Lower lobe of right lung (tissue), 2 donors: ENCODE data around the gene OR14A16. TPM values are rescaled to one million over a fixed set of nuclear protein-coding genes. Genes with fewer than 3 reads are reported as not detected.

Source experiments
- ATAC-seq, 2 donors: fragments of 200-7000 bp; cut with Tn5 transposase; one replicate each; pipeline ENCODE4 v1.9.1; 2020 to 2022; ENCODE audit warnings: mild to moderate bottlenecking in 2 of 2, moderate library complexity in 2 of 2
- DNase-seq: peaks from one replicate; pipeline ENCODE4 v3.0.0-alpha.2; 2020
- H3K27ac ChIP-seq: fragments of 200-600 bp; one replicate; pipeline ENCODE4 v1.8.0; 2022
- H3K27me3 ChIP-seq: fragments of 200-600 bp; one replicate; pipeline ENCODE4 v1.8.0; 2022; ENCODE audit warnings: low read depth
- H3K36me3 ChIP-seq: fragments of 200-600 bp; one replicate; pipeline ENCODE4 v1.8.0; 2022; ENCODE audit warnings: mild to moderate bottlenecking
- H3K4me1 ChIP-seq: fragments of 200-600 bp; one replicate; pipeline ENCODE4 v1.8.0; 2022
- H3K4me3 ChIP-seq: fragments of 200-600 bp; one replicate; pipeline ENCODE4 v1.8.0; 2022; ENCODE audit warnings: mild to moderate bottlenecking
- H3K9me3 ChIP-seq: fragments of 200-600 bp; one replicate; pipeline ENCODE4 v1.8.0; 2022
- intact Hi-C: fragments of 100-400 bp; cut with DNase I; formaldehyde crosslinking; loops from one replicate; pipeline ENCODE4 v1.11.0; 2022
- total RNA-seq: library from RNA; stranded (reverse); fragmentation: NEBNext Ultra II Directional; extraction: Animal tissue kit (Norgen Biotek cat#: 25700); gene quantifications from one replicate; pipeline ENCODE4 v1.2.1, GENCODE V29; 2021
- TF ChIP-seq, protein P1 (sequence below): fragments of 200-600 bp; IDR thresholded peaks from one replicate; pipeline ENCODE4 v1.8.0; 2022; ENCODE audit warnings: antibody characterized with exemption, mild to moderate bottlenecking
- donor health status: DM: no; HTN: yes; CAD: no; lungs with severe emphysema.

Gene OR14A16
- total RNA-seq, 1 donor from 2014 or later = not detected

- H3K36me3 ChIP-seq = no peaks in the 10 kb centered on the region
- H3K4me3 ChIP-seq = peak within 1 kb of the TSS; percentile 53
- peaks cover 17% of the 10 kb centered on the region for H3K27me3 ChIP-seq
- ATAC-seq (peak; percentile 65 to 71), DNase-seq (peak; percentile 51)
- H3K4me1 ChIP-seq = no peaks in the 10 kb centered on the region
- TF ChIP-seq, protein P1, sequence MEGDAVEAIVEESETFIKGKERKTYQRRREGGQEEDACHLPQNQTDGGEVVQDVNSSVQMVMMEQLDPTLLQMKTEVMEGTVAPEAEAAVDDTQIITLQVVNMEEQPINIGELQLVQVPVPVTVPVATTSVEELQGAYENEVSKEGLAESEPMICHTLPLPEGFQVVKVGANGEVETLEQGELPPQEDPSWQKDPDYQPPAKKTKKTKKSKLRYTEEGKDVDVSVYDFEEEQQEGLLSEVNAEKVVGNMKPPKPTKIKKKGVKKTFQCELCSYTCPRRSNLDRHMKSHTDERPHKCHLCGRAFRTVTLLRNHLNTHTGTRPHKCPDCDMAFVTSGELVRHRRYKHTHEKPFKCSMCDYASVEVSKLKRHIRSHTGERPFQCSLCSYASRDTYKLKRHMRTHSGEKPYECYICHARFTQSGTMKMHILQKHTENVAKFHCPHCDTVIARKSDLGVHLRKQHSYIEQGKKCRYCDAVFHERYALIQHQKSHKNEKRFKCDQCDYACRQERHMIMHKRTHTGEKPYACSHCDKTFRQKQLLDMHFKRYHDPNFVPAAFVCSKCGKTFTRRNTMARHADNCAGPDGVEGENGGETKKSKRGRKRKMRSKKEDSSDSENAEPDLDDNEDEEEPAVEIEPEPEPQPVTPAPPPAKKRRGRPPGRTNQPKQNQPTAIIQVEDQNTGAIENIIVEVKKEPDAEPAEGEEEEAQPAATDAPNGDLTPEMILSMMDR = peak; percentile 12
- H3K27ac ChIP-seq = no peak within 1 kb of the TSS
- intact Hi-C loops = no loop called here
- no peaks in the 10 kb centered on the region for H3K9me3 ChIP-seq
These were observed 33.4 kb upstream of the OR14A16 start, which contains the start of gene TRIM58 for GRCh38 chr1:247857069-247857984. Gene TRIM58, plus strand, starts transcription at chr1:247857187. Its CDS starts 60 bp downstream, at chr1:247857247.

GRCh38 chr1:247855911-247856310, 32.0 kb upstream of the OR14A16 start:
- no peak overlapping the region for H3K27ac ChIP-seq
- no peaks in the 10 kb centered on the region for H3K36me3 ChIP-seq
- no peaks in the 10 kb centered on the region for H3K4me1 ChIP-seq
- ATAC-seq (no peak), DNase-seq (no peak)
- TF ChIP-seq, protein P1 = no peak
- intact Hi-C loops = no loop called here
- H3K27me3 ChIP-seq = peaks cover 17% of the 10 kb centered on the region
- H3K4me3 ChIP-seq = no peak overlapping the region
- H3K9me3 ChIP-seq = no peaks in the 10 kb centered on the region

DNA sequence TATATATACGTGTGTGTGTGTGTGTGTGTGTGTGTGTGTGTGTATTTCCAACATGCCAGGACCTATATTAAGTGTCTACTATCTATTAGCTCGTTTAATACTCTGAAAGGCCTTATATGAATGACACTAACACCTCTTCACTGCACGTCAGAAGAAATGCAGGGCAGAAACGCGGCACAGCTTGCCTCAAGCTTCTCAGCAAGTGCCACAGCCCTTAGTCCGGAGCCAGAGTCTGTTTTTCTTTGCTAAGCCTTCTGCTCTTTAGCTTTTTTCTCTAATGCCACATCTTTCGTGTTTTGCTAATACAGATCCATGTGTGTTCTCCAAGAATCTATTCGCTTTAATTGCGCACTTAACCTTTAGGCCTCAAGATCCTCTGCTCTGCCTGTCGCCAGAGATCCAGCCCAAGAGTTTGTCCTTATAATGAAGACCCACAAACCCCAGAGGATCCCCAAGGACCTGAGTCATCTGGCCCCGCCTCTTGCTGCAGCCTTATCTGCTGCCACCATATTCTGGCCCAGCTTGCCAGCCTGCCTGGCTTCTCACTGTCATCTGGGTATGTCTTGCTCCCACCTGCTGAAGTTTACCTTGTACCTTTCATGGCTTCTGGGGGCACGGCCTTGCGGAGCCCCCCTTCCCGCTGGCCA, 31.1 kb upstream of the OR14A16 start:
- Histone ChIP-seq H3K27ac (no peak overlapping the region), H3K36me3 (no peaks in the 10 kb centered on the region), H3K4me3 (no peak overlapping the region), H3K9me3 (no peaks in the 10 kb centered on the region), H3K27me3 (peaks cover 17% of the 10 kb centered on the region), H3K4me1 (no peaks in the 10 kb centered on the region)
- ATAC-seq (no peak), DNase-seq (no peak)
- TF ChIP-seq, protein P1 = no peak
- intact Hi-C loops = no loop called here

DNA sequence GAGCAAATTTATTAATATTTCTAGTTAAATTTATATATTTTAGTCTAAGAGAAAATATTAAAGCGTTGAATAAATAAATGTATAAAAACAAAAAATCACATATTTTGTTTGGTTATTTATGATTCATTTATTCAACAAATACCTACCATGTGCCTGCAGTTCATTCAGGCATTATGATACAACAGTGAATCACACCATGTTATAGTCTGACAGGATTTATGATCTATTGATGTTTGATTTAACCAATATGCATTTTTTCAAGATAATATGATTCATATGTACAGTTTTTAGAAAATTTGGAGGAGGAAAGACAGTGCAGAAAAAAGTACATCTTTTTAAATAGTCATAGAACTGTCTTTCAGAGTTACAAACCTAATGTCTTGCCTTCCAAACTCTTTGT, 25.7 kb upstream of the OR14A16 start:
- no peaks in the 10 kb centered on the region for H3K9me3 ChIP-seq
- no peaks in the 10 kb centered on the region for H3K4me1 ChIP-seq
- H3K4me3 ChIP-seq = no peak overlapping the region
- H3K27ac ChIP-seq = no peak overlapping the region
- no peaks in the 10 kb centered on the region for H3K27me3 ChIP-seq
- no peak for ATAC-seq
- TF ChIP-seq, protein P1 = no peak
- H3K36me3 ChIP-seq = no peaks in the 10 kb centered on the region
- intact Hi-C loops = no loop called here
- no peak for DNase-seq

DNA sequence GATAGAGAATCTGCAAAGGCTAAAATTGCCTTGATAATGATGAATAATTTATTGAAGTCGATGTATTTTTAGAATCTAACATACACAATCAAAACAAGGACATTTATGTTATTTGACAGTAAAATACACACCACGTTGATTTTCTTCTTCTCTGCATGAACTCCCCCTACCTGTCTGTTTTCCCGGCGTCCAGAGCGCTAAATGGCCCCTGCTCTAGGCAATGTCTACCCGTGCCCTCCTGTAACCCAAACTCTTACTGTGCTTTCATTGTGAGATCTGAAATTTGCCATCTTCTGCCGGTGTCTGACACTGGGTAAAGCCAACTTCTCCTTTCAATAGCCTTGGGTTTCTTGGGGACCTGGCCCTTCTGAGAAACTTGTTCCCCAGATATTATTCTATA, 24.4 kb upstream of the OR14A16 start:
- DNase-seq = no peak
- Histone ChIP-seq H3K27me3 (no peaks in the 10 kb centered on the region), H3K36me3 (no peaks in the 10 kb centered on the region), H3K27ac (no peak overlapping the region), H3K9me3 (no peaks in the 10 kb centered on the region), H3K4me3 (no peak overlapping the region), H3K4me1 (no peaks in the 10 kb centered on the region)
- TF ChIP-seq, protein P1 = no peak
- intact Hi-C loops = no loop called here
- no peak for ATAC-seq
